GM19455 (cell line): ENCODE measurements around the gene WNT6.

Experiments
- ATAC-seq: cut with Tn5 transposase; IDR thresholded peaks from one replicate; pipeline ENCODE4 v1.9.1; 2021; ENCODE audit not compliant: unreplicated experiment

WNT6 gene

DNA sequence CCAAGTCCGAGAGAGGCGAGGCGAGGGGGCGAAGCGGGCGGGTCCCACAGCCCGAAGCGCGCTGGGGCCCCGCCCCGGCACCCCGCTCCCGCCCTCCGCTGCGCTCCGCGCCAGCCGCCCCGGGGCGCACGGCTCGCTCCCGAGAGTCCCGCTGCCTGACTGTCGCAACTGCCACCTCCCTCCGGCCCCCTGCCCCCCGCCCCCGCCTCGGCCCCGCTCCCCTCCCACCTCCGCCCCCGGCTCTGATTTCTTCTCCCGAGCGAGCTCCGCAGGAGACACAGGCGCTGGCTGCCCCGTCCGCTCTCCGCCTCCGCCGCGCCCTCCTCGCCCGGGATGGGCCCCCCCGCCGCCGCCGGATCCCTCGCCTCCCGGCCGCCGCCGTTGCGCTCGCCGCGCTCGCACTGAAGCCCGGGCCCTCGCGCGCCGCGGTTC lies at the start of gene WNT6:
WNT6 (plus strand) TSS at position 250 of the 432 bp plus-strand sequence. CDS start 233 bp downstream, outside the sequence.
- ATAC-seq: no peak

DNA sequence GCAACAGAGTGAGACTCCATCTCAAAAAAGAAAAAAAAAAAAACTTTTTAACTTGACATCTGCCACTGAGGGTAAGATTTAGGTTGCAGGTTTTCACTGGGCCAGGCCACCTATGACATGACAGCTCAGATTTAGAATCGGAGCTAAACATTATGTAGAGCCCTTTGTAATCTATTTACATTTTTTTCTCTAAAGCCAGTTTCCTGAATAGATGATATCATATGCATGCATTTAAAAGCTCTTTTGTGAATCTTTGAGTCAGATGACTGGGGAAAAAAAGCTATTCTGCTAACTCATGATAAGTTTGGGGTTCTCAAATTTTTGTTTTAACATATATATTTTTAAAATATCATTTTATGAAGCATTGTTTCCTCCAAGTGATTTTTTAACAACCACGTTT lies 49.3 kb upstream of the WNT6 start:
- no peak for ATAC-seq

DNA sequence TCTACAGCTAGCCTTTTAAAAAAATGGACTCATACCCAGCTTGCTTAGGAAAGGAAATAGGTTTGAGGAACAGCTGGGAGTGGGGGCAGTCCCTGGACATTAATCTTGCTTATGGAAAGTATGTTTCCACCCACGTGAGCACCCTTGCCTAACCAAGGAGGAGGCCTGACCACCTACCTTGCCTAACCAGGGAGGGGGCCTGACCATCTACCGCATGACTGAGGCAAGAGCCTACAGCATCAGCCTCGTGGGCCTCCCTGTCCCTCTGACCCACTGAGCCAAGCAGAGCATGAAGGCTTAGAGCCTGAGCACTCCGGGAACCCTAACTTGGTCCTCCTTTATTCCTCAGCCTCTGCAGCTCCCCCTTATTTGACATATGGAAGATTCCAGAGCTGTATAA lies 48.2 kb upstream of the WNT6 start:
- no peak for ATAC-seq

DNA sequence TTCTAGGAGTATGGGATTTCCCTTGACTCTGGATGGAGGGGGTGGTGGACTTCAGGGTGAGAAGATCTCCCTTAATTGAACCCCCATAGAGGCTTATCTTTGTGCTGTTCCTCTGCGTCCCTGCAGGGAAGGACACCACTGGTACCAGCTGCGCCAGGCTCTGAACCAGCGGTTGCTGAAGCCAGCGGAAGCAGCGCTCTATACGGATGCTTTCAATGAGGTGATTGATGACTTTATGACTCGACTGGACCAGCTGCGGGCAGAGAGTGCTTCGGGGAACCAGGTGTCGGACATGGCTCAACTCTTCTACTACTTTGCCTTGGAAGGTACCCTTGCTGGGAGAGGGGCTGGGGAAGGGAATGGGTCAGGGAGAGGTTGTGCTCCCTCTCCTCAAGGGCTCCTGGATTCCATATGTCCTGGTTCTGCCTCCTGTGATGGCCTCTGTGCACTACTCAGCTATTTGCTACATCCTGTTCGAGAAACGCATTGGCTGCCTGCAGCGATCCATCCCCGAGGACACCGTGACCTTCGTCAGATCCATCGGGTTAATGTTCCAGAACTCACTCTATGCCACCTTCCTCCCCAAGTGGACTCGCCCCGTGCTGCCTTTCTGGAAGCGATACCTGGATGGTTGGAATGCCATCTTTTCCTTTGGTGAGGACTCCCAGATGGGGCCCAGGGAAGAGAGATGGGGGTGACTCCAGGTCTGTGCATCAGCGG lies 47.3 kb upstream of the WNT6 start:
- ATAC-seq: no peak

DNA sequence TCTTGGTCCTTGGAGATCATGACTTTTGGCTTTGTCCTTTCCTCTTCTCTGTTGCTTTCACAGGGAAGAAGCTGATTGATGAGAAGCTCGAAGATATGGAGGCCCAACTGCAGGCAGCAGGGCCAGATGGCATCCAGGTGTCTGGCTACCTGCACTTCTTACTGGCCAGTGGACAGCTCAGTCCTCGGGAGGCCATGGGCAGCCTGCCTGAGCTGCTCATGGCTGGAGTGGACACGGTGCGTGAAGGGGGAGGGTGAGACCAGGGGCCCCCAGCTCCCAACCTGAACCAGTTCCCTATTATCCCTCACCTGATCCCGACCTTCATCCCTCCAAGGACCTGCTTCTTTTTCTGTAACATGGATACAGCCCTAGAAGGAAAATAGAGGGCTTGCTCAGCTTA lies 46.7 kb upstream of the WNT6 start:
- no peak for ATAC-seq

DNA sequence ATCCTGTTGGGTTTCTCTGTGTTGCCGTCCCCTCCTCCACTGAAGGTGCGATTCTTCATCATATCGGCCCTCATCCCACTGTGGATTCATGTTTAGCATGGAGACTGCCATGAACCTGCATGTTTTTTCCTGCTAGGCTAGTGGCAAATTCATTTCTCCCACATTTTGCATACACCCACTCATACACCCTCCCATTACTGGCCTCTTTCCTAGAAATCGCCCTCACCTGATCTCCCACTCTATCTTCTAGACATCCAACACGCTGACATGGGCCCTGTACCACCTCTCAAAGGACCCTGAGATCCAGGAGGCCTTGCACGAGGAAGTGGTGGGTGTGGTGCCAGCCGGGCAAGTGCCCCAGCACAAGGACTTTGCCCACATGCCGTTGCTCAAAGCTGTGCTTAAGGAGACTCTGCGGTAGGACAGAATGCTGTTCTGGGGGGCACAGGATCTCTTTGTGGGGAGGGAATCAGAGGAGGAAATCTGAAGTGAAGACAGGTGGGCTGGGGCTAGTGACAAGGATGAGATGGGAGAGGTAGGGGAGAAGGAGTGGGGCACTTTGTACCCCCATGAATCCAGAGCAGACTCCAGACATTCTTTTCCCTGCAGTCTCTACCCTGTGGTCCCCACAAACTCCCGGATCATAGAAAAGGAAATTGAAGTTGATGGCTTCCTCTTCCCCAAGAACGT lies 45.7 kb upstream of the WNT6 start:
- ATAC-seq: no peak

DNA sequence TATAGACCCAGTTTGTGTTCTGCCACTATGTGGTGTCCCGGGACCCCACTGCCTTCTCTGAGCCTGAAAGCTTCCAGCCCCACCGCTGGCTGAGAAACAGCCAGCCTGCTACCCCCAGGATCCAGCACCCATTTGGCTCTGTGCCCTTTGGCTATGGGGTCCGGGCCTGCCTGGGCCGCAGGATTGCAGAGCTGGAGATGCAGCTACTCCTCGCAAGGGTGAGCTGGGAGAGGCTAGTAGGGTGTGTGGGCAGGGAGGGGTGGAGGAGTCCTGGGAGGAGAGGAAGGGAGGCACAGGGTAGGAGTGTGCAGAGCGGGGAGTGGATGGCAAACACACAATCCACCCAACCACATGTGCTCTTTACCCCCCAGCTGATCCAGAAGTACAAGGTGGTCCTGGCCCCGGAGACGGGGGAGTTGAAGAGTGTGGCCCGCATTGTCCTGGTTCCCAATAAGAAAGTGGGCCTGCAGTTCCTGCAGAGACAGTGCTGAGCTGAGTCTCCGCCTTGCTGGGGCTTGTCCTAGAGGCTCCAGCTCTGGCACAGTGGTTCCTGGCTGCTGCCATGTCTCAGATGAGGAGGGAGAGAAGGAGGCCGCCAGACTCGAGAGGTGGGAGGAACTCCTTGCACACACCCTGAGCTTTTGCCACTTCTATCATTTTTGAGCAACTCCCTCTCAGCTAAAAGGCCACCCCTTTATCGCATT lies 44.9 kb upstream of the WNT6 start:
- no peak for ATAC-seq

DNA sequence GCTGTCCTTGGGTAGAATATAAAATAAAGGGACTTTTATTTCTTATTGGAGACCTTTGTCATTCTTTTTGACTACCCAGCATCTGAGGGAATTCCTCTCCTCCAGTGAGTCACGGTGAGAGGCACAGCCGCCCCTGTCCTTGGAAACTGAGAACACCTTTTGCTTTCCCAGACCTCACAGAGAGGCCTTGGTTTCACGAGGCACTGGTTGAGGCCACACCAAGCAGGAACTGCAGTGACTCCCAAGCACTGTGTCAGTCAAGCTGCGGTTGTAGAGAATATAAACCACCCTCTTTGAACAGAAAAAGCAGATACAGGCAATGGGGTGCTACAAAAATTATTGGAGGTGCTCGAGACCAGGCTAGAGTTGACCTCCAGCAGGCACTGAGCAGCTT lies 44.4 kb upstream of the WNT6 start:
- ATAC-seq: no peak

DNA sequence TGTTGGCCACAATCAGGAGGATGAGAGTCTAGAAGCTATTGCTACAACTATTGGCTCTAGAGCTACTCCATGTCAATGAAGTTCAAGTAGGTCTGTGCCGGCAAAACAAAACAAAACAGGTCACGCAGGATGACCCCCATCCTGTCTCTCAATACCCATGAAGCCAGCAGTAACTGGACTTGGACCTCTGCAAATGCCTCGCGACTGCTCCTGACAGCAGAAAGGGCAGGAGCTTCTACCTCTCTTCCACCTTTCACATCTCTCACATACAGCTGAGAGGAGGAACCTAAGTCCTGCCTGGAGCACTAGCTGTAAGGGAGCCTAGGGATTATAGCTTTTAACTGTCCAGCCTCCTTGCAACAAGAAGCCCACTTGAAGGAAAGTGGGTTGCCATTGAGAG lies 44.0 kb upstream of the WNT6 start:
- ATAC-seq: no peak

DNA sequence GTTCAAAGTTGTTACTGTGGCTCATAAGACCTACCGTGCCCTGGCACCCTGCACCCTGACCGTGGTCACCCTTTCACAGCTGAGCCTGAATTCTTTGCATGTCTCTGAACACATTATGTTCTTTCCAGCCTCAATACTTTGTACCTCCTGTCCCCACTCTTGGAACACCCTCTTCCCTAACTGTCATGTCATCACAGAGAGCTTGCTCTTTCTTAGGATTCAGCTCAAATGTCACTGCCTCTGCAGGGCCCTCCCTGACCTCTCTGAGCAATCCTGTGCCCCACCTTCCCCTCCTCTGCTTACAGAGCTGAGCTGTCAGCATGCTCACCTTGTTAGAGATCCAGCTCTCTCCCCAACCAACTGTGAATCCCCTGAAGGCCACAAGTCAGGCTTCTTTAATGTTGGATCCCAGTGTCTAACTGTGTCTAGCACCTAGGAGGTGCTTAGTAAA lies 43.0 kb upstream of the WNT6 start:
- no peak for ATAC-seq

DNA sequence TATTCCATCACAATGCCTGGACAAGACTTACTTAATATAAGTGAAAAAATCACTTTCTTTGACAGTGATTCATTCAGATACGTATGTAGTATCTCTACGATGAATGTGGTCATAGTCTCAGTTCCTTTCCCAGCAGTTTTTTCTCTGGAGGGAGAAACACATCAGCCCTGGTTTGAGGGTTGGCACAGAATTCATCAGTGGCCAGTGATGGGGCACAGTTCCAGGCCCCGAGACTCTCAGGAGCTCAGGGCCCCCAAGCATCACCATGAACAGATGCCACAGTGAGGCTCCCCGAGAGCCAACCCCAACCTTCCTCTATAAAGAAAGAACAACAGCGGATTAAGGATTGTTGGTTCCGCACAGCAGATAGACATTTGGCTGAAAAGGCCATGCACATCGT lies 40.5 kb upstream of the WNT6 start:
- no peak for ATAC-seq

DNA sequence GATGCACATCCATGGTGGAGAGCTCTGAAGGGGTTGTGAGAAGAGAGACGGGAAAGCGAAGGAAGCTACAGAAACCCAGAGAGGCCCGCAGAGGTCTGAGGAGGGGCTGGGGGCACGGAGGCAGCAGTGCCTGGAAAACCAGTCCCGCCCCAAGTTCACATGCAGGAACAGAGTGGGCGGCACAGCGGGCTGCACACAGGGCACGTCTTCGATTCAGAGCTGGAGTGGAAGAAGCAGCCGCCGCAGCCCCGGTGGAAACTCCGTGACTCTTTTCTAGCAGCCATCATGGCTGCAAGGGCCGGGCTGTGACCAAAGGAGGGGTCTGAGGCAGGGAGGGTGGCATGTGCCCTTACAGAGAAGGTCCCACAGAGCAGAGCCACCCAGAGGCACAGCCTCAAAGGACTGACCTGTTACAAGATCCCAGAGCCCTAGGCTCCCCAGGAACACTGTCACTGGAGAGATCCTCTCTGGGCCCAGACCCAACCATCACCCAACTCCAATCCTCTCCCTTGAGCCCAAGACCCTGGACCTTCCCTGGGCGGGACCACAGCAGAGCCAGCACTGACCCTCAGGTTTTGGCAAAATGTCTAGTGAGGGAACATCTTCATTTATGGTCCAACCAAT lies 38.7 kb upstream of the WNT6 start:
- ATAC-seq: no peak

DNA sequence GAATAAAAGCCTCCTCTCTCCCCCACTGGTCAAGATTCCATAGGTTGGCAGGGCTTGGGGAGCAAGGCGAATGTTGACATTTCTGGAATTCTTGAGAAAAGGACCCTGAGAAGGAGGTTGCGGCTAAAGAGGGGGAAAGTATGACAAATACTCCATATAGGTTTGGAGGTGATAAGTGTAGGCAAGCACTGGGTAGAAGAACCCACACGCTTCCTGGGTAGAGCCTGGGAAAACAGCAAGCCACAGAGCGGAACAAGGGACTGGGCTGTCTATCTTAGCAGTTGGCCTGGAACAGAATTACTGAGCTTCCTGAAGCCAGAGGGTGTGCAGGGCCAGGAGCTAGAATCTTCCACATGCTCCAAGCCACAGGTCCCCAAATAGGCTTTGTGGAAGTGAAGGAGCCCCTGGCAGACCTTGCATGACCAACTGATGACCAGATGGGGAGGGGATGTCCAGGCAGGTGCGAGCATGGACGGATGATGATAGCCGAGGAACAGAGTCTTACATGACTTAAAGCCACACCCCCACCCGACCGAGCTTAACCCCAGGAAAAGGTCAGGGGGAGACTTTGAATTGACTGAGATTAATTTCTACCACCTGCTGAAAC lies 37.9 kb upstream of the WNT6 start:
- ATAC-seq: no peak

DNA sequence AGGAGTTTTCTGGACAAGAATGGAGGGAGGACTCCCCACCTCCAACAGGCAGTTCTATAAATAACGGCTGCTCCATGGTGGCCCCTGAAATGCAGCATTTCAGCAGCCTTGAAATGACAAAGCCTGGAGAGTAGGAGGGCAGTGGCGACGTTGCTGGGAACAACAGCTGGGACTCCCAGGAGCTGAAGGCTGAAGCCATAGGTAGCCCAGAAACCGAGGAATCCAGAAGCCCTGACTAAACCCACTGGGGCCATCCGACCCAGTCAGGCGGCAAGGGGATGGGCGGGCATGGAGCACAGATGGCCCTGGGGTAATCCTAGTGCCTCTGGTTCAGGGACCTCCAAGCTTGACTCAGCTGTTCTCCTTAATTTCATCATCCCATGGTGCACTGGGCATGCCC lies 37.0 kb upstream of the WNT6 start:
- ATAC-seq: no peak

DNA sequence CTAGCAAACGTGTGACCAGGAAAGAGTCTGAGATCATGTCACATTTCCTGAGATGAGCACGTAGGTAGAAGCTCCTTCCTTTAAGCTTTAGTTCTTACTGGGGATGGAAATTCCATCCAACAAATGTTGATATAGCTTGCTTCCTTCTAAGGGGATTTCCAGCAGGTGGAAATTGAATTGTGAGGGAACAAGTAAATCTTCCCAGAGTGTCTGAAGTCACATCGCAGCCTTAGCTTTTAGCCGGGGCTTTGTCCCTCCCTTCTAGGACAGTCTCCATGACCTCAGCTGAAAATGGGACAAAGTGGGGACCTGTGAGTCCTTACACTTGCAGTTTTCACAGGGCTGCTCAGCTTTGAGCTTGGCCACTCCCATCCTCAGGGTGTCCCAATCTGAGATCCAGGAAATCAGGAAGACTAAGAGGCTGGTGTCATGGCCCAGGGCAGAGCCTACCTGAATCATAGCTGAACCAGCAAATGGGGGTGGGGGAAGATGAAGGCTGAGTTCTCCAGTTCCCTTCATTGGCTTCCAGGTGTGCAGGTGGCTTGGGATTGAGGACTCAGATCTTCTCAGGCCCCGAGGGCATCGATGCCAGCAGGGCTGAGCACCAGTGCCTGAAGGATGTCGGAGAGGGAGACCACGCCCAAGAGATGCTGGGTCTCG lies 36.3 kb upstream of the WNT6 start:
- ATAC-seq: no peak

DNA sequence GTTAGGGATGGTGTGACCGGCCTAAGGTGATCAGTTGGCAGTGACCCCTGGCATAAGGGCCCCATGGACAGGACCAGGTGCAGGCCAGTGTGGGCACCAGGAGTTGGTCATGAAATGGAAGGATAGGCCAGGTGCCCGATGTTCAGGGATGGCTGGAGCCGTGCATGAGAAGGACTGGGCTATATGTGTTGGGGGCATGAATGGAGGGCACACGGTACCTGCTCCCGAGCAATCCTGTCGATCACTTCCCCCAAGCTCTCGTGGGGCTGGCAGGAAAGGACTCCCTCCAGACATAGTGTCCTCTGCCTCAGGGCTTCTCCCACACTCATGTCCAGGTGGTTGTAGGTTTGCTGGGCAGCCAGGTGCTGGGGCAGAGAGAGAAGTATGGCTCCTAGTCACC lies 35.6 kb upstream of the WNT6 start:
- no peak for ATAC-seq

DNA sequence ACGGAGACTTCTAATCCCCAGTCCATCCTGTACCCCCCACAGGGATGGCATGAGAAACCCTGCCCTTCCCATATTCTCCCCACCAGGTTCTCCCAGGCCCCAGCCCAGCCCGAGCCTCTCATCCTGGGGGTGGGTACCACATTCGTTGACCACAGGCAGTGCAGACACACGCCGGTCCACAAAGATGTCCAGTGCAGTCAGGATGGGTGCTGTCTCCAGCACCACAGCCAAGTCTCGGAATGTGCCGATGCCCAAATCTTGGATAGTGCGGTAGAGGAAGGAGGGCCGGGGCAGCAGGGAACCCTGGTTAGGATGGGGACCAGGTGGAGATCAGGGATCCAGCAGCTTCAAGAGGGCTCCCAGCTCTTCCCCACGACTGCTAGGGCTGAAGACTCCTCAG lies 32.8 kb upstream of the WNT6 start:
- no peak for ATAC-seq

DNA sequence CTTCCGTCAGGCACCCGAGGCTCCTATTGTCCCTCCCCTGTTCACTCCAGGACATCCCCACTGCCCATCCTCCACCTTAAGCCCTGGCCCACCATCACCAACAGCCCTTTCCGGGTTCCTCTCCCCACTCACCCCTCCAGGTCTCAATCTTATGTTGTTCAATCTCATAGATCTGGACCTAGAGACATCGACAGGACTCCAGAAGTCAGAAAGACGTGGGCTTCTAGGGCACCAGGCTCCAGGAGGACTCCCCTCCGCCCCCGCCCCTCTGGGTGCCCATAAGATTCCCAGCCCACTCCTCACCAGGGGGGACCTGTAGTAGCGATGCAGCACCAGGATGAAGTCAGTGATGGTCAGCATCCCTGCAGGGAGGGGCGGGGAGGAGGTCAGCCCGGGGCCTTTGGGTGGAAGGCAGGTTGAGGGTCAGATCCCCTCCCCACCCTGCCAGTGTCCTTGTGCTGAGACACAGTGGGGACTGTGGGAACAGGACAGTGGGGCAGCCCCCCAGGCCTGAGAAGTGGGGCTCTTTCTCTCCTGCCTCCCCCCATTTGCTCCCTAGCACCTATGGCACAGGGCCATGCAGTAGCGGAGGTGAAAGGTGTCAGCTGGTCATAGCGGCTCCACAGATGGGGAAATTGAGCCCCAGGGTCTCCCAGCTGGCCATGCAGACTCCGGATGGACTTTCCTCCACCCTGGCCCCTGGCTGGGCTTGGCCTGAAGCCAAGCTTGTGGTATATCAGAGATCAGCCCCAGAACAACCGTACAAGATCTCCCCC lies 31.7 kb upstream of the WNT6 start:
- ATAC-seq: no peak

DNA sequence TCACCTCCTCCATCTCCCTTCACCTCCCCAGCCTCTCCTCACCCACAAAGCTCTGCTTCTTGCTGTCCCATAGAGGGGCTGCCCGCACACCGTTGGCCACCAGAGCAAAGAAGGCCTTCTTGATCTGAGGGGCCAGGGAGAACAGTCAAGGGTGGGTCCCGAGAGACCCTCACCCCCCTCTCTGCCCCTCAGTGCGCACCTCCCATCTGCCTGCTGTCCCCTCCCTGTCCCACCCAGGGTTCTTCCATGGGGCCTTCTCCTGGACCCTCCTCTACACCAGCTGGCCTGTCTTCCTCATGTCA lies 31.2 kb upstream of the WNT6 start:
- ATAC-seq: no peak

DNA sequence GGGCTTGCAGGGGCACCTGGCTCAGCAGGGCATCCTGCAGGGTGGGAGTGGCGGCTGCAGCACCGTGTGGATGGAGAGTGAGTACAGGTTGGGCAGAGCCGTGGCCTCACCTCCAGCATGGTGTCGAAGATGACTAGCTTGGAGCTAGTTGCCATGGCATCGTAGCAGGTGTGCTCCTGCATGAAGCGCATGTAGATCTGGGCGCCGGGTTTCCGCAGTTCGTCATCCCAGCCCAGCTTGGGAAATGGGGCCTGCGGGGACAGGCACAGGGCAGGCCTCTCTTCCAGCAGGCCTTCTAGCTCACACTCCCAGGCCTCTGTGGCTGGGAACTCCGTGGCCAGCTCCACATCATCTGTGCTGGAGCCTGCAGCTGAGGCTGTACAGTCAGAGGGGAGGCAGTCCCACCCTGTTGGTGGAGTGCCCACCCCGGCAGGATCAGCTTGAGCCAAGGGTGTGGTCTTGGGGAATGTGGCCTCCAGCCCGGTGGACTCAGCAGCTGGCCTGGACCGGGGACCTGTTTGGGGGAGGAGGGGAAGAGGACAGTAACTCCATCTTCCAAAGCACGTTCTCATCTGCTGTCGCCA lies 29.6 kb upstream of the WNT6 start:
- no peak for ATAC-seq
